Activated B cell treated with CpG ODN at 0.5 μM for 24 hours (primary cell): Measurements from ENCODE around the gene AARS1. TPM values are rescaled to one million over a fixed set of nuclear protein-coding genes. Genes with fewer than 3 reads are reported as not detected.

Experiments
- total RNA-seq: library from RNA; stranded (reverse); gene quantifications from 2 replicates; pipeline ENCODE4 v1.2.3, GENCODE V29; 2022

The AARS1 gene
- total RNA-seq, 1 donor from 2014 or later: 154 TPM

Other genes with a start within 250 kb of the AARS1 start
- 20.9 and 22.1 TPM in 2 replicates for gene PDPR, start 175.2 kb downstream of the AARS1 start, total RNA-seq
- 0.31 and 0.46 TPM in 2 replicates for gene CLEC18C, start 115.7 kb downstream of the AARS1 start, total RNA-seq
- 30.5 and 32.0 TPM in 2 replicates for gene EXOSC6, start 37.6 kb downstream of the AARS1 start, total RNA-seq
- gene DDX19B, start 9.7 kb upstream of the AARS1 start, total RNA-seq: 33.7 and 42.2 TPM in 2 replicates
- 38.2 and 45.4 TPM in 2 replicates for gene DDX19A, start 57.4 kb upstream of the AARS1 start, total RNA-seq
- gene ST3GAL2, start 149.6 kb upstream of the AARS1 start, total RNA-seq: 51.5 and 57.4 TPM in 2 replicates
- gene FCSK, start 165.1 kb upstream of the AARS1 start, total RNA-seq: 20.1 and 21.4 TPM in 2 replicates
- 39.8 and 42.5 TPM in 2 replicates for gene COG4, start 234.0 kb upstream of the AARS1 start, total RNA-seq
- 444 and 463 TPM in 2 replicates for gene SF3B3, start 234.3 kb upstream of the AARS1 start, total RNA-seq